ENCODE measurements around the gene IQCH.

GRCh38 chr15:67399925-67400324, 145.3 kb downstream of the IQCH start:
- TF ChIP-seq CTCF (IDR thresholded peaks at IDR 0.05; ENCODE audit: low read depth, low read length, poor library complexity, severe bottlenecking) (no peak), EZH2phosphoT487 (IDR thresholded peaks at IDR 0.05; ENCODE audit: borderline replicate concordance, low read length) (no peak)

Data from DOHH2 (cell line).